ENCODE measurements around the gene CKAP4.

Gene CKAP4

DNA sequence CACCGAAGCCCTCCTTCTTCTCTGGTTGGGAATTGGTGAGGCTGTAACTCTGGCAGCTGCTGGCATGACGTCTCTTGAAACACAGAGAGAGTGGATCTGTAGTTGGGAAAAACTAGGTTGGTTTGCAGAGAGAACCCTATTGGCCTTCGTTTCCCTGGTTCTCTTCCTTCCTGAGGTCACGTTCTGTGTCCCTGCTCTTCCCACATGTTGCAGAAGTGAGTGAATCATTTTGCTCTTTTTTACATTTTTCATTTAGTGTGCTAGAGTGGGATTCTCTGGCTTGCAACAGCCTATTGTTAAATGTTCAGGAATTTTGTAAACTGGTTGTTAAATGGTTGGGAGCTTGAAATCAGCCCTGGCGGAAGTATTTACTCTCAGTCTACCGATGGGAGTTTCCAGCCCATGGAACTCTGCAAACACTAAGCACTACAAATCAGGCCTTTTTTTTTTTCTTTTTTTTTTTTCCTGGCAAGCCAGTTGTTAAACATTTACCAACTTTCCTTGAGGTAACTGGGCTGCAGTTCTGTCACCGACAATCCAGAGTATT, 26.8 kb upstream of the CKAP4 start:
- no peak for DNase-seq

DNA sequence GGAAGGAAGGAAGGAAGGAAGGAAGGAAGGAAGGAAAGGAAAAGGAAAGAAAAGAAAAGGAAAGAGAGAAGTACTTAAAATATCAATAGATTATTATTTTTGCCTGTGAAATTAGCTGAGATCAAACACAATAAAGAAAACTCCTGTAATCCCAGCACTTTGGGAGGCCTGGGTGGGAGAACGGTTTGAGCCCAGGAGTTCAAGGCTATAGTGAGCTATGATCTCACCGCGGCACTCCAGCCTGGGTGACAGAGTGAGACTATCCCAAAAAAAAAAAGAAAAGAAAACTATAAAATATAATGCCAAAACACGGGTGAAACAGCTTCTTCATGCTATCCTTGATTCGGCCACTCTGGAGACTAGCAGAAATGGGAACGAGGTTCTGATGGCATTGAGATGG, 26.2 kb upstream of the CKAP4 start:
- no peak for DNase-seq

- DNase-seq = no peak
These were observed 25.7 kb upstream of the CKAP4 start for GRCh38 chr12:106273491-106273890.

DNA sequence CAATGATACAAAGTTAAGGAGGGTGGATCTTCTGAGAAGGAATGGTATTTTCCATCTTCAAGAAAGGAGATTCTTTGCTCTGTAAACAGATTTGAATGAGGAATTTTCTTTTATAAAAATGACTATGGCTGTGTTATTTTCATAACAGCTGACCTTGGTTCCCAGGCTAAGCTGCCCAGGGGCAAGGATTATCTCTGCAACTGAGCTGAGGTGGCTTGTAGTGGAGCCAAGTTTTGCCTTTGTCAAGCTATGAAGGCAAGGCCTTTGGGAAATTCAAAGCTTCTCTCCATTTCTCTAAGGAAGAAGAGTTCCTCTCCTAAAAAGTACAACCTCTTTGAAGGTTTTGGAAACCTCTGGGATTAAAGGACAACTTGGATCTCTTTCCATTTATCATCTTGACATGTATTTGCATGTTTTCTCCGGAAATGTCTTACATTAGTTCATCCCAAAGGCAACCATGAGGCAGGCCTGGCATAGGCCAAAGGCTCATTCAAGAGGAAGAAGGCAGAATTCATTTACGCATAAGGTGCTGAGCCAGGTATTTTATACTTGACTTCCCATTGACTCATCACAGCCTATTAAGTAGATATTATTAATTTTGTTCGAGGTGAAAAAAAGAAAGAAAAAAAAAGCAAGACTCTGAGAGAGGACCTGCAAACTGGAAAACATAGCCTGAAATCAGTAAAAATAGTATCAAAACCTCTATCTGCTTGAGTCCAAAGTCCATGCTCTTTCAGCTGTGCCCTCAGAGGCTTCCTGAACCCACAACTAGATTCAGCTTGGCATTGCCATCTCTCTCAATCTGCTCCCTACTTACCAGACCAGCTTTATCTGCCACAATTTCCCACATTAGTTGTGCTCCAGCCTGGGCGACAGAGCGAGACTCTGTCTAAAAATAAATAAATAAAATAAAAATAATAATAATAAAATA, 24.0 kb upstream of the CKAP4 start:
- no peak for DNase-seq

GRCh38 chr12:106269150-106269771, 21.4 kb upstream of the CKAP4 start:
- DNase-seq = no peak

- DNase-seq = no peak
These were observed 19.7 kb upstream of the CKAP4 start for GRCh38 chr12:106267535-106267934.

GRCh38 chr12:106265116-106265515, 17.3 kb upstream of the CKAP4 start:
- DNase-seq = no peak

- DNase-seq = no peak
These were observed 11.1 kb upstream of the CKAP4 start for GRCh38 chr12:106258935-106259334.

- DNase-seq = no peak
These were observed 10.4 kb upstream of the CKAP4 start for GRCh38 chr12:106258226-106258625.

- no peak for DNase-seq
These were observed 8.7 kb upstream of the CKAP4 start for GRCh38 chr12:106256524-106256923.

DNA sequence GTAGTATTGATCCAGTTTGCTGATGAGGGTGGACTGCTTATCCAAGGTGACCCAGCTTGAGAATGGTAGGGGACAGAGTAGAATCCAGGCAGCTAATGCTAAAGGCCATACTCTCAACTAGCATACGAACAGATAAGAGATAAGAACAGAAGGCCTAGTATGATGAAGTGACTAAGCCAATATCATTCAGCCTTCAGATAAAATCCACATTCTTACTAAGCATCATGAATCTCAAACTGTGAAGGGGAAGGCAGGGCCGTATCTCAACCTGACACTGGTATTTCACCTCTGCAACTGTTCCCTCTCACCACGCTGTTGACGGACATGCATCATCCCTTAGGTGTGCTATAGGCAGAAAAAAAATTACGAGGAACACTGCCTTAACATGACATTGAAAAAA, 8.1 kb upstream of the CKAP4 start:
- DNase-seq = no peak

DNA sequence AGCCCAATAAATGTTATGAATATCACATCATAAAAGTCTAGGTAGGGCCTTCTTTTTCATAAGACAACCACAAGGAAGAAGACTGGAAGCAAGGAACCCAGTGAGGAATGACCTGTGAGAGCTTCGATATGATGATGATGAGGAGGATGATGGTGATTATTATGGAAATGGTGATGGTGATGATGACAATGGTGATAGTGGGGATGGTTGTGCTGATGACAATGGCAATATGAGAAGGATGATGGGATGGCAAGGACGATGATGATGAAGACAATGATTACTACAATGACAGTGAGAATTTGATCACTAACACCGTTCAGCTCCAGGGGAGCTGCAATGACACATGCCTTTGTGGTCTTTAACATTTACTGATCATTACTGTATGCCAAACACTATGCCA, 7.7 kb upstream of the CKAP4 start:
- DNase-seq = no peak

- no peak for DNase-seq
These were observed 6.9 kb upstream of the CKAP4 start for GRCh38 chr12:106254724-106255123.

- DNase-seq = no peak
These were observed 4.0 kb upstream of the CKAP4 start for GRCh38 chr12:106251631-106252455.

DNA sequence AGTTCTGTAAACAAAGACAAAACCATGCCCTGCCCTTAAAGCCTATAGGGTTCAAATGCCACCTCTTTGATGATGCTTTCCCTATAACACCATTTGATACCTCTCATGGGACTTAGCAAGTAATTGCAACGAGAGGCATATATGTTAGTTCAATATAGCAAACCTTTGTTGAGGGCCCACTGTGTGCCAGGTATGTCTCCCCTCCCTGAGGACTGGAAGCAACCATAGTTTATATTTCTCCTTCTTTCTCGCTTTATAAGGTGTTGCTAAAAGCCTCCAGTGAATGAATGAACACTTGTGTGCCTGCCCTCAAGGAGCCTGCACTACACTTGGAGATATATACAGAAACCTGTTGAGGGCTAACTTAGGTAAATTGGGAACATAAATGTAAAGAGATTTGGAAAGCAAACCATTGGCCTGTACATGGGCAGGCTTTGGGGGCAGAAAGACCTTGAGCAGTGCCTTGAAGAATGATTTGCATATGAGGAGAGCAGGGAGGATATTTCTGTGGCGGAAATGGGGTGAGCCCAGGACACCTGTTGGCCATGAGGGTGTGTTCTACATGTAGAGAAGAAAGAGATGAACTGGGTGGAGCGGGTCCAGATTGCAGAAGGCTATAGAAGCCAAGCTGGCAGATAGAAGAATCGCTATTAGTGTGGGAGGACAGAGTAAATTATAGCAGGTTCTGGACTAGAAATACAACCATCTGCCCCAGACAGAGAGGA, 1.8 kb upstream of the CKAP4 start:
- DNase-seq = no peak

- no peak for DNase-seq
These were observed 1.1 kb upstream of the CKAP4 start for GRCh38 chr12:106248846-106249371.

DNA sequence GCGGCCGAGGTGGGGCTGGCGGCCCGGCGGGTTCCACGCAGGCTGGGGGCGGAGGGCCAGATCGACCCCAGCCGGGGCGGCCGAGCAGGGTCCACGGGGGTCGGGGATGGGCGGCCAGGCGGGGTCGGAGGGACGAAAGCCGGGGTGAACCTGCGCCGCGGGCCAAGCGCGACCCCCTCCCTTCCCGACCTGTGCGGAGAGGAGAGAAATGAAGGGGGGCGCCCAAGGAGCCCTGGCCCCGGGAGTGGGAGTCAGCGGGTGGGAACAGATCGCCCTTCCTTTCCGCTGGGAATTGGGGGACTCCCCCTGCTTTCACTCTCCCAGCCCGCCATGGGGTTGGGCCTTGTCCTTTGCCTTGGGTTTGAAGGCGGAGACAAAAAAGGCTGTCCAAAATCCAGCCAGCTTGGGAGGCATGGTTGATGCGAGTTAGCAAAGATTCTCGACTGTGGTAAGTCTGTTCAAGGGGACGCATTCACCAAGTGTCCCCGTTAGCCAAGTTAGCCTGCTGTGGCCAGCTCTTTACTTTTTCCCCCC, 559 bp upstream of the CKAP4 start:
- DNase-seq = no peak

- no peak for DNase-seq
These were observed 738 bp downstream of the CKAP4 start for GRCh38 chr12:106246891-106247673.

DNA sequence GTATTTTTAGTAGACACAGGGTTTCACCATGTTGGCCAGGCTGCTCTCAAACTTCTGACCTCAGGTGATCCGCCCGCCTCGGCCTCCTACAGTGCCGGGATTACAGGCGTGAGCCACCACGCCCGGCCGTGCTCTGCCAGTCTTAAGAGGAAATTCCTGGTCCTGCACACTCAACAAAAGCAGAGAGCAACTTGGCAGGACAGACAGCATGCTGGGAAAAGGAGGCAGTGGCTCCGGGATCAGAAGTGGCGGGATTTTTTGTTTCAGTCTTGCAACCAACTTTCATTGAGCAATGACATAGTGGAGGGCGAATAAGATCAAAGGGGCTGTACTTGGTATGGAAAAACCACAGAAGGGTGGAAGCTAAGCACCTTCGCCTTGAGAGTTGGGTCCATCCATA, 2.1 kb downstream of the CKAP4 start:
- DNase-seq = no peak

DNA sequence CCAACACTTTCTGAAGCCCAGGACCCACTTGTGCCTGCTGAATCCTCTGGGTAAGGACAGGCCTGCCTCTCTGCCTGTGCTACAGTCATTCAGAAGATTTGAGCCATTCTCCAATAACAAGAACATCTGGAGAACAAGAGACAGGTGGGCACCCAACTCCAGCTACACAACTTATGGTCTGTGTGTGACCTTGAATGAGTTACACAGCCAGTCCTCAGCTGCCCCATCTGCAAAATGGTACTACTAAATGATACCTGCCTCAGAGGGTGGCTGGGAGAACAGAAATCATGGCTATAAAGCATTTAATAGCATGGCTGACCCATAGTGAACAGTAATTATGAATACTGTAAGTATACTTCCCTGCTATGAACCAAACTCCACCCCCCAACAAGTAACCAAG, 4.2 kb downstream of the CKAP4 start:
- DNase-seq = no peak

DNA sequence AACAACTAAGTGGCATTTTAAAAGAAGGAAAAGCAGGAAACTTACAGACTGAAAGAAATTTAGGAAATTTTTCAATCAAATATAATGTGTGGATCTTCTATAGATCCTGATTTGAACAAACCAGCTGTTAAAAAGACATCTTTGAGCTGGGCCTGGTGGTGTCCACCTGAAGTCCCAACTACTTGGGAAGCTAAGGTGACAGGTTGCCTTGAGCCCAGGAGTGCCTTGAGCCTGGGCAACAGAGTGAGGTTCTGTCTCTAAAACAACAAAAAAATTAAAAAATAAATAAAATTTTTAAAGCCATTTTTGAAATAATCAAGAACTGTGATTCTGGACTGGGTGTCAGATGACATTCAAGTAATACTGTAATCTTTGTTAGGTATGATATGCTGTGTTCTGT, 7.0 kb downstream of the CKAP4 start:
- no peak for DNase-seq
